ENCODE data around the gene PITPNM3. TPM values are rescaled to one million over a fixed set of nuclear protein-coding genes. Genes with fewer than 3 reads are reported as not detected.

The PITPNM3 gene
- total RNA-seq, 1 experiment from 2014 or later = 4.2 TPM

- CTCF ChIA-PET = interaction anchor here (0.6 kb wide), 1 partner anchor 1276 kb away, joined by 3 read pairs; no protein-coding TSS in a partner anchor
- Histone ChIP-seq H3K9ac (ENCODE audit: low read length) (no peak overlapping the region), H3K9me2 (ENCODE audit: insufficient read depth) (no peaks in the 10 kb centered on the region), H3K27ac (ENCODE audit: low read depth, low read length) (no peak overlapping the region), H3K27me3 (ENCODE audit: insufficient read depth, low read length) (no peaks in the 10 kb centered on the region), H3K9me3 (ENCODE audit: control insufficient read depth in 1 of 2, insufficient read depth in 1 of 2, low read depth in 1 of 2, low read length in 2 of 2) (no peaks in the 10 kb centered on the region), H3K4me1 (ENCODE audit: control insufficient read depth in 1 of 2, insufficient read depth in 2 of 2, low read length in 2 of 2) (peaks cover 21 to 54% of the 10 kb centered on the region in 2 experiments), H4K20me1 (ENCODE audit: insufficient read depth) (no peaks in the 10 kb centered on the region), H2AFZ (ENCODE audit: low read depth, low read length, poor library complexity, severe bottlenecking) (no peak overlapping the region), H3K36me3 (ENCODE audit: control insufficient read depth in 1 of 2, insufficient read depth in 2 of 2, low read length in 2 of 2) (no peaks in the 10 kb centered on the region), H3K4me3 (replicated peaks in 1 of 2; ENCODE audit: low read depth in 1 of 2, low read length in 2 of 2) (no peak overlapping the region), H3K4me2 (ENCODE audit: low read length) (no peak overlapping the region), H3K79me2 (ENCODE audit: insufficient read depth, low read length) (no peaks in the 10 kb centered on the region)
- DNase-seq (ENCODE audit: low read depth, low spot score) (no peak), ATAC-seq (no peak)
- POLR2A ChIA-PET = no interaction called here
- TF ChIP-seq POLR2AphosphoS5 (IDR thresholded peaks at IDR 0.05; ENCODE audit: low read depth, low read length) = no peak
- TF ChIP-seq POLR2A (IDR thresholded peaks at IDR 0.05; ENCODE audit: borderline replicate concordance, extremely low read depth, insufficient read depth, insufficient read length) = no peak
- no peak for TF ChIP-seq JUND (IDR thresholded peaks at IDR 0.05)
- TF ChIP-seq YY1 (IDR thresholded peaks at IDR 0.05; ENCODE audit: extremely low read depth, insufficient replicate concordance, low read depth, low read length) = no peak
- no peak for TF ChIP-seq CBX3 (IDR thresholded peaks at IDR 0.05; ENCODE audit: low read depth)
- TF ChIP-seq EGR1 (IDR thresholded peaks at IDR 0.05; ENCODE audit: low read depth) = no peak
- no peak for TF ChIP-seq ATF3 (IDR thresholded peaks at IDR 0.05)
- no peak for TF ChIP-seq RAD21 (IDR thresholded peaks at IDR 0.05; ENCODE audit: low read depth)
- TF ChIP-seq ZFX (IDR thresholded peaks at IDR 0.05) = no peak
- no peak for TF ChIP-seq CEBPB (IDR thresholded peaks at IDR 0.05; ENCODE audit: low read depth)
- TF ChIP-seq MAX (IDR thresholded peaks at IDR 0.05) = no peak
- no peak for TF ChIP-seq TCF7L2 (IDR thresholded peaks at IDR 0.05; ENCODE audit: borderline replicate concordance, extremely low read depth, insufficient read depth, insufficient read length)
- TF ChIP-seq SP1 (IDR thresholded peaks at IDR 0.05; ENCODE audit: low read depth) = no peak
- TF ChIP-seq SIN3A (IDR thresholded peaks at IDR 0.05; ENCODE audit: low read depth) = no peak
- intact Hi-C loops (cut with micrococcal nuclease) = no loop called here
- RAD21 ChIA-PET (ENCODE audit: low non-redundant PET in 1 of 2, low total read pairs in 2 of 2, uncharacterized antibody in 2 of 2, unreplicated experiment in 2 of 2) = no interaction called here
- no TSS peak for BruUV-seq (replicated peaks)
Observed at GRCh38 chr17:6525731-6526130, 30.6 kb downstream of the PITPNM3 start.

Measured in HCT116 (cell line).